GM19468 (cell line): ENCODE results near the gene NECTIN2.
"Not testable (repeated sequence)": the region's sequence is repeated elsewhere in the genome, so short reads cannot be mapped to it uniquely, and the experiment has no call there.

ENCODE experiments used
- ATAC-seq: cut with Tn5 transposase; IDR thresholded peaks from one replicate; pipeline ENCODE4 v1.9.1; 2021; ENCODE audit warnings: mild to moderate bottlenecking, moderate library complexity, moderate number of reproducible peaks; ENCODE audit not compliant: unreplicated experiment; ENCODE audit errors: extremely low read depth

NECTIN2 gene

GRCh38 chr19:44900328-44901244 lies 54.5 kb downstream of the NECTIN2 start:
- ATAC-seq, result no peak

GRCh38 chr19:44903216-44903601 lies 57.1 kb downstream of the NECTIN2 start:
- no peak for ATAC-seq

GRCh38 chr19:44903602-44904425 lies 57.7 kb downstream of the NECTIN2 start:
- ATAC-seq, result no peak

- ATAC-seq, result no peak
Measured at GRCh38 chr19:44904426-44904994, 58.4 kb downstream of the NECTIN2 start.

- ATAC-seq, result no peak
Measured at GRCh38 chr19:44905437-44906160, 59.5 kb downstream of the NECTIN2 start, which contains the start of gene APOE. Gene APOE (plus strand): TSS chr19:44905796. CDS start chr19:44906625, 829 bp downstream.

- ATAC-seq, result no peak
Measured at GRCh38 chr19:44907613-44908012, 61.5 kb downstream of the NECTIN2 start.

- ATAC-seq, result no peak
Measured at GRCh38 chr19:44908074-44908835, 62.2 kb downstream of the NECTIN2 start.

- ATAC-seq, result no peak
Measured at GRCh38 chr19:44908836-44909261, 62.8 kb downstream of the NECTIN2 start.

GRCh38 chr19:44909775-44910174 lies 63.7 kb downstream of the NECTIN2 start:
- ATAC-seq, result no peak

- ATAC-seq, result not testable (repeated sequence)
Measured at GRCh38 chr19:44911896-44912295, 65.8 kb downstream of the NECTIN2 start.

GRCh38 chr19:44912854-44913253 lies 66.8 kb downstream of the NECTIN2 start:
- ATAC-seq, result no peak

- not testable (repeated sequence) for ATAC-seq
Measured at GRCh38 chr19:44913512-44914432, 67.7 kb downstream of the NECTIN2 start.

GRCh38 chr19:44914433-44915206 lies 68.5 kb downstream of the NECTIN2 start, which contains the start of gene APOC1:
Gene APOC1 (plus strand): TSS chr19:44914608. CDS start chr19:44914892, 284 bp downstream.
- ATAC-seq, result peak; percentile 63

GRCh38 chr19:44924243-44924725 lies 78.2 kb downstream of the NECTIN2 start:
- ATAC-seq, result no peak

GRCh38 chr19:44925114-44925891 lies 79.2 kb downstream of the NECTIN2 start:
- ATAC-seq, result no peak
